Stimulated activated CD4-positive, alpha-beta T cell treated with anti-CD3 and anti-CD28 coated beads, Interleukin-4, amount 100 ng/mL, for 1 hour (primary cell): Measurements from ENCODE around the gene CENPP.

Source experiments
- DNase-seq: peaks from one replicate; pipeline ENCODE4 v3.0.0-alpha.2; 2020

Gene CENPP

DNA sequence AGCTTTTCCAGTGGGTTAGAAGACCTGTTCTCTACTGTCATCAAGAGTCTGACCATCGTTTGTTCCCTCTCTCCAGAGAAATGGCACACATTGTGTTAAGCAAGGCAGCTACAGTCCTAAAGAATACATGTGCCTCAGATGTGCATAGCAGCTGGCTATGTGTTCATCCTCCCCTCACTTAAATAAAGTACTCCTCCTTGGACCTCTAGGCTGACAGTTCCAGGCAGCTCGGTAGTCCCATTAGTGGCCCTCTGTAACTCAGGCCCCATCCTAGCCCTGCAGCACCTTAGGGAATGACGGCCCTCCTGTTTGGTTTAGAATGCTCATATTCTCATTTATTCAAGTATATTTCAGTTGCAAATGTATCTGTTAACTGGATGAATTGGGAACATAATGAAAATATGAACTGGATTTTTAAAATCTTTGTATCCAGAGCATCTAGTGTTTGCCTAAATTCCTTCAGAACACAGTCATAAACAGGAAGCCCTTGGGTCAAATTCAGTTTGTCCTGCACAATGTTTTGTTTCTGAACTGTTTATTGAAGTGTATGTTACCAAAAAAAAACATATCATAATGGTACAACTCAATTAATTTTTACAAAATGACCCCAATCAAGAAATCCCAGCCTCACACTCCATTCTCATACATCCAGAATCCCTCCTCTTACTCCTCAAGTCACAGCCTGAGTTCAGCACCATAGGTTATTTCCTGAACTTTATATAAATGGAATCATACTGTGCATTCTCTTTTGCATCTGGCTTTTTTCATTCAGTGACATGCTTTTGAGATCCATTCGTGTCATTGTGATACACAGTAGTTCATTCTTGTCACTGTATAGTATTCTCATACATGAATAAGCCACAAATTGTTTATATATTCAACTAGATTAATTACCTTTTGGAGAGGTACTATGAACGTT, 158.1 kb downstream of the CENPP start:
- DNase-seq: no peak

DNA sequence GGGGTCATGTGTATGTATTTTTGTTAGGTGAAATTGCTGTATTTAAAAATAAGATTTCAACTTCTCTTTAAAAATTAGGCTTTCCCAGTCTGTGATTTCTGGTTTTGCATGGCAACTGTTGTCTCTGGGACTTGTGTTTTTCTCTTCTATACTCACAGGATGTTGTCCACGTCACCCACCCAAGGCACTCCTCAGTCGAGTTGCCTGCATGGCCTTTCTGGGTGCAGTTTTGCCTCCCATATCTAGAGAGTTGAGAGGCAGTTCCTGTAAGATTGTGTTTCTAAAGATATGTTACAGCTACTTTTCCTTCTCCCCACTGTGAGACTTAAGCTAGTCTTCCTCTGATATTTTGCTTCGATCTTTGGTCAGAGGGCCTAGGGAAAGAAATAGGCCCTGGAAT, 158.8 kb downstream of the CENPP start:
- no peak for DNase-seq

DNA sequence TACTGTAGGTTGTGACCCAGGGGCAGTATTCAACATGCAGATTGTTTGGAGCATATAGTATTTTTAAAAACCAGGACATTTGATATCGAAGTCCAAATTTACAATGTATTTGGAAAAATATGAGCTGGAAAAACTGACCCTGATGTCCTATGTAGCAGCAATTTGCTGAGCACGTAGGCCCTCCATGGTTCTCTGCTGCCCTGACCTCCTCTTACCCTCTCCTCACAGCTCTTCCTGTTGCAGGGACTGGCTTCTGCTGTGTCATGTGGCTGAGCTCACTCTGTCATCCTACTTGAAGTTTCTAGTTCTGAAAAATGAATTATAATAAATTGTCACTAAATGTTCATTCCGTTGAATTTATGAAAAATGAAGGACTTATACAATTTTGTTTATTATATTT, 160.6 kb downstream of the CENPP start:
- no peak for DNase-seq

DNA sequence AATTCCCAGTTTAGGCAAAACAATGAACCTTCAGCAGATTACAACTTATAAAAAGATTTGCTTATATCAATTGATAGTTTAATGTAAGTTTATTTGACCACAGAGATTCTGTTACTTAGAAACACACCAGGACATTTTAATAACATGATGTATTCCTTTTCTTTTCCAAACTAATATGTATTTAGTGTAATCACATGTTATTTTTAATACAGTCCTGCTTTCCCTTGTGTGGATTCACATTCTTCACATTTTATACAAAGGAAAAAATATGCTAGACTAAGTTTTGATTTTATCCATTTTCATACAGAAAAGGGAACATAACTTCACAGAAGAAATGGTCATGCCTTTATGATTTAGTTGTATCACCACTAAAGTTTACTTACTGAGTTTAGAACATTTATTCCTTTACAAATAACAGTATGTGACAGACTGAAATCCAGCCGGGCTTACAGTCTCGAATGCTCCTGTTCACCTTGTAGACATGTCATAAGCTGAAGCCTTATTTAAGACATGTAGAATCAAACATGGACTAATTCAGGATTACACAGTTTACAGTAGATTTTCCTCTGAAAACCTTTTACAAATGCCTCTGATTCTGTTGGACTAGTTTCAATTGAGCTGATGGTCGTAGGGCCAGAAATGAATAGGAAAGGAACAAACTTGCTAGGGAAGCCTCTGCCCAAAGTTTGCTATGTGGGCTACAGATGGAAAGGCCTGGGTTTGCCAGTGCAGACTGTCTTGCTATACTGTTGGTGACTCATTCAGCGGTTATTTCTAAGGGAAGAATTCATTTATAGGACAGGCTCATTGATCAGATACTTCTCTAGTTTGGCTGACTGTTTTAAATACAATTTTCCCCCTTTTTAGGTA, 163.2 kb downstream of the CENPP start:
- DNase-seq: no peak

DNA sequence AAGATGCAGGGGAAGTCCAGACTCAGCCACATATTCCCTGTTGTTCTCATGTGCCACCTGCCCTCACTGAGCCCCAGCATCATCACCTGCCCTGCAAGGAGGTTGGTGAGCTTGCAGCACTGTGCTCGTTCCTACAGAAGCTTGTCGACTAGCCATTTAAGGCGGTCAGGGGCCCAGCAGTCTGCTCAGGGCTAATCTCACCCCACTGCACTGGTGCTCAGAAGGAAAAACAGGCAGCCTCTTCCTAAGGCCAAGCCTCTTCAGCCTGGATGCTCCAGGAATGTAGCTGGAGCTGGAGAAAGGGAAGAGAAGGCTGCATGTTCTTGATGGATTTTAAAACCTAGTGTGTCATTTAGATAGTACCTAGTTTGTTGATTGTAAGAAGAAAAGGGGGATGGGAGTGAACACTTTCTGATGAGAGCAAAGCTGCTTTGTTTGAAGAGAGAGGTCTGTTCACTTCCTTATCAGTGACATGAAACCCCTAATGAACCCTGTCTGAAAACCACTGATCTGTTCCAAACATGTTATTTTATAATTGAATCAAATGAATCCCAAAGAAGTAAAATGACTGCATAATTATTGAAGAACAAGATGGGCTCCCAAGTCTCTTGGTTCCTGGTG, 167.1 kb downstream of the CENPP start:
- no peak for DNase-seq

- DNase-seq: no peak
These were observed 168.1 kb downstream of the CENPP start for GRCh38 chr9:92493749-92494387.

GRCh38 chr9:92494856-92495255, 169.1 kb downstream of the CENPP start:
- DNase-seq: no peak

GRCh38 chr9:92496396-92497176, 170.8 kb downstream of the CENPP start:
- no peak for DNase-seq

GRCh38 chr9:92499701-92500100, 173.9 kb downstream of the CENPP start:
- DNase-seq: no peak

DNA sequence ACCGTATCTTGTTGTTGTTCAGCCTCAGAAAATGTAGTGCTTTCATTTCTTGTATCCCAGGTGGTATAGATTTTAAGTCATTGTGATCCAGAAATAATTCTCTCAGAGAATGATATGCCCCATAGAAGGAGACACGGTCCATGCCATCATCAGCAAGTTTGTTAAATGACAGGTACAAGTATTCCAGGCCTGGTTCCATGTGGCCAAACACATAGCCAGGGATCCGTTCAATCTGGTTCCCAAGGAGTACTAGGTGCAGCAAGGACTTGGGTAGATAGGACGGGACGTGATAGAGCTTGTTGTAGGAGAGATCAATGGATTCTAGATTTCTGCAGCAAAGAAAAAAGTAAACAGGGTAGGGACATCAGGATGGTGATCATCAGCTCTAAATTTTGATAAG, 175.0 kb downstream of the CENPP start:
- no peak for DNase-seq

- no peak for DNase-seq
These were observed 176.1 kb downstream of the CENPP start for GRCh38 chr9:92501671-92502393.

GRCh38 chr9:92503156-92503555, 177.4 kb downstream of the CENPP start:
- DNase-seq: no peak

GRCh38 chr9:92504881-92505280, 179.1 kb downstream of the CENPP start:
- no peak for DNase-seq

- no peak for DNase-seq
These were observed 180.6 kb downstream of the CENPP start for GRCh38 chr9:92506184-92506857.

DNA sequence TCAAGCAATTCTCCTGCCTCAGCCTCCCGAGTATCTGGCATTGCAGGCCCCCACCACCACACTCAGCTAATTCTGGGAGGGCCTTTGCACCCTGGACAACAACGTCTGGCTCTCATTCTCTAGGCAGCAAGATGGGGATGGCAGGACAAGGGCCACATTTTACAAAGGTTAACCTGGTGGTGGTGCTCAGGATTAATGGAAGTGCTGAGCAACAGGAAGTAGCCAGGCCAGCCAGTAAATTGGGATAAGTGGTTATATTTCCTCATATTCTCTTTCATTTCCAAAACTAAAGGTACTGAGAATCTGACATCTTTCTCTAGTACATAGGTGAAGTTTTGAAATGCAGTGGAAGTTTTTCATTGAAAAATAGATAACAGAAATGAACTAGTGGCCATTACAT, 181.3 kb downstream of the CENPP start:
- no peak for DNase-seq

GRCh38 chr9:92507496-92507895, 181.7 kb downstream of the CENPP start:
- DNase-seq: no peak

GRCh38 chr9:92508018-92508820, 182.5 kb downstream of the CENPP start:
- DNase-seq: no peak

- DNase-seq: no peak
These were observed 183.3 kb downstream of the CENPP start for GRCh38 chr9:92509050-92509449.

DNA sequence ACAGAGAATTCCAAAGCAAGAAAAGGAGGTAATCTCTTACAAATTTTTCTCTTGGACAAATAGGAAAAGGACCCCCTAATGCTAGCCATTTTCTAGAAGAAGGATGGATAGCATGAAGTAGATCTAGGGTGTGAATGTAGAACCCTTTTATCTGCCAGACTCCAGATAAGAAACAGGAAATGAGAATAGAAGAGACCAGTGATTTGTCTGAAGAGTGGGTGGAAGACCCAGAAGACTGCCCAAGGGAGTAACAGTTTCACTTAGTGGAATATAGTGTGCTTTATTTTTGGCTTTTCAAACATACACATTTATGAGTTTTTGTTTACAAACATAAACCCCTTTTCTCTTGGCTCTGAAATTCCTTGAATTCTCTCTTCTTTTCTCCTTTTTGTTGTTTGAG, 185.0 kb downstream of the CENPP start:
- DNase-seq: no peak

GRCh38 chr9:92512622-92513021, 186.9 kb downstream of the CENPP start:
- no peak for DNase-seq
